Retinal pigment epithelial cell (primary cell): ENCODE measurements around the gene TRIM8.

Experiments used
- DNase-seq: peaks from one replicate; pipeline ENCODE4 v3.0.0-alpha.2; 2010; ENCODE audit warnings: low read depth
- H3K4me3 ChIP-seq: 2 replicates; pipeline ENCODE4 v1.5.1; 2011; ENCODE audit warnings: mild to moderate bottlenecking, low read length, control low read depth, moderate library complexity
- TF ChIP-seq, protein P1 (sequence below): conservative IDR thresholded peaks from 2 replicates; pipeline ENCODE4 v1.5.1; 2011; ENCODE audit warnings: low read depth, low read length, control low read depth, inconsistent platforms

Gene TRIM8

GRCh38 chr10:102633287-102633686 is 11.0 kb upstream of the TRIM8 start:
- TF ChIP-seq, protein P1, sequence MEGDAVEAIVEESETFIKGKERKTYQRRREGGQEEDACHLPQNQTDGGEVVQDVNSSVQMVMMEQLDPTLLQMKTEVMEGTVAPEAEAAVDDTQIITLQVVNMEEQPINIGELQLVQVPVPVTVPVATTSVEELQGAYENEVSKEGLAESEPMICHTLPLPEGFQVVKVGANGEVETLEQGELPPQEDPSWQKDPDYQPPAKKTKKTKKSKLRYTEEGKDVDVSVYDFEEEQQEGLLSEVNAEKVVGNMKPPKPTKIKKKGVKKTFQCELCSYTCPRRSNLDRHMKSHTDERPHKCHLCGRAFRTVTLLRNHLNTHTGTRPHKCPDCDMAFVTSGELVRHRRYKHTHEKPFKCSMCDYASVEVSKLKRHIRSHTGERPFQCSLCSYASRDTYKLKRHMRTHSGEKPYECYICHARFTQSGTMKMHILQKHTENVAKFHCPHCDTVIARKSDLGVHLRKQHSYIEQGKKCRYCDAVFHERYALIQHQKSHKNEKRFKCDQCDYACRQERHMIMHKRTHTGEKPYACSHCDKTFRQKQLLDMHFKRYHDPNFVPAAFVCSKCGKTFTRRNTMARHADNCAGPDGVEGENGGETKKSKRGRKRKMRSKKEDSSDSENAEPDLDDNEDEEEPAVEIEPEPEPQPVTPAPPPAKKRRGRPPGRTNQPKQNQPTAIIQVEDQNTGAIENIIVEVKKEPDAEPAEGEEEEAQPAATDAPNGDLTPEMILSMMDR = no peak
- DNase-seq = no peak
- H3K4me3 ChIP-seq = no peak overlapping the region

GRCh38 chr10:102633848-102634247 is 10.4 kb upstream of the TRIM8 start:
- TF ChIP-seq, protein P1 = no peak
- H3K4me3 ChIP-seq = no peak overlapping the region
- DNase-seq = no peak

- H3K4me3 ChIP-seq = no peak overlapping the region
- TF ChIP-seq, protein P1 = no peak
- DNase-seq = no peak
Observed at GRCh38 chr10:102634686-102635085, 9.6 kb upstream of the TRIM8 start.

GRCh38 chr10:102635377-102635776 is 8.9 kb upstream of the TRIM8 start:
- no peak overlapping the region for H3K4me3 ChIP-seq
- TF ChIP-seq, protein P1 = no peak
- no peak for DNase-seq

DNA sequence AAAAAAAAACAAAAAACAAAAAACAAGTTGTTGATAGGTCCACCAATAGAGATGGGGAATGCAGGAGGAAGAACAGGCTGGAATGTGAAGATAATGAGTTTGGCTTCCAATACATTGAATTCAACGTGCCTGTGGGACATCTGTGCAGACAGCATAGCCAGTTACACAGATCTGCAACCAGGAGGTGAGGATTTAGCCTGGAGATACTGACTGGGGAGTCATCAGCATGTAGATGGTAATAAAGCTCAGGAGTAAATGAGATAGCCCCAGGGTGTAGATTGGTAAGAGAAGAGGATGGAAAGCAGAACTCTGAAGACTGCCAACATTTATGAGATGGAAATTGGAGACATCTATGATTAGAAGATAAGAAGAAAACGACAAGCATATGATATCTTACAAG is 4.7 kb upstream of the TRIM8 start:
- TF ChIP-seq, protein P1 = no peak
- DNase-seq = no peak
- no peak overlapping the region for H3K4me3 ChIP-seq

GRCh38 chr10:102641402-102641801 is 2.9 kb upstream of the TRIM8 start:
- TF ChIP-seq, protein P1 = no peak
- DNase-seq = no peak
- peak overlapping the region; percentile 89 for H3K4me3 ChIP-seq

- H3K4me3 ChIP-seq = peak overlapping the region; percentile 89
- DNase-seq = peak; percentile 89
- TF ChIP-seq, protein P1 = no peak
Observed at GRCh38 chr10:102641880-102642735, 2.2 kb upstream of the TRIM8 start.
